T-helper 1 cell treated with Interleukin-12 subunit alpha and Interleukin-12 subunit beta and Interleukin-4 antibody, amounts not matched to agents 30 ng/mL and 1 ng/mL, for 36 hours (primary cell): ENCODE measurements around the gene CCDC40. TPM values are rescaled to one million over a fixed set of nuclear protein-coding genes. Genes with fewer than 3 reads are reported as not detected.

Experiments used
- intact Hi-C: fragments of 100-400 bp; cut with micrococcal nuclease; formaldehyde crosslinking; loops from one replicate; pipeline ENCODE4 v1.15.1; 2024
- total RNA-seq: library from RNA; stranded (reverse); gene quantifications from 2 replicates; pipeline ENCODE4 v1.2.3, GENCODE V29; 2022

Gene CCDC40
- total RNA-seq, 1 donor from 2014 or later: not detected

DNA sequence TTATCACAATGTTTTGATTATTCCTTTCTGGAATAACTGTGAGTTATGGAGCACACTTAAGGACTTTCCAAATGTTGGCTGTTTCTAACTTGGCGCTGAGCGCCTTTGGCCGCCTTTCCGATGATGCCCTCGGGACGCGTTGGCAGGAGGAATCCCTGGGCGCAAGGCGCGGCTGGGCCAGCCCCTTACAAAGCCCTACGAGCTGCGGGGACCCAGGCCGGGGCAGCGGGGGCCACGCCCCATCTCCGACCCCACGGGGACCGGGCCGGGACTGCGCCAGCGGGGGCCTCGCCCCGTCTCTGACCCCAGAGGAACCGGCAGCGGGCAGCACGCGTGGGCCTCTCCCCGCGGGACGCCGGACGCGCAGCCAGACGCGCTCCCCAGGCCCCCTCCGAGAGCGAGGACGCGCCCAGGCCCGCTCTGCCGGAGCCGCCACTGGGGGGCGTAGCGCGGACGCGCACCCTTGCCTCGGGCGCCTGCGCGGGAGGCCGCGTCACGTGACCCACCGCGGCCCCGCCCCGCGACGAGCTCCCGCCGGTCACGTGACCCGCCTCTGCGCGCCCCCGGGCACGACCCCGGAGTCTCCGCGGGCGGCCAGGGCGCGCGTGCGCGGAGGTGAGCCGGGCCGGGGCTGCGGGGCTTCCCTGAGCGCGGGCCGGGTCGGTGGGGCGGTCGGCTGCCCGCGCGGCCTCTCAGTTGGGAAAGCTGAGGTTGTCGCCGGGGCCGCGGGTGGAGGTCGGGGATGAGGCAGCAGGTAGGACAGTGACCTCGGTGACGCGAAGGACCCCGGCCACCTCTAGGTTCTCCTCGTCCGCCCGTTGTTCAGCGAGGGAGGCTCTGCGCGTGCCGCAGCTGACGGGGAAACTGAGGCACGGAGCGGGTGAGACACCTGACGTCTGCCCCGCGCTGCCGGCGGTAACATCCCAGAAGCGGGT lies 64.8 kb downstream of the CCDC40 start, which contains the start of gene GAA:
GAA (plus strand) TSS at position 571 of the 935 bp plus-strand sequence. CDS start 3,006 bp downstream, outside the sequence.
- intact Hi-C loops: loop anchor here (1.0 to 5.0 kb wide), 6 partner anchors 18 to 314 kb away; partner anchors contain the start of genes CBX4, CCDC40, EIF4A3 and ENDOV

DNA sequence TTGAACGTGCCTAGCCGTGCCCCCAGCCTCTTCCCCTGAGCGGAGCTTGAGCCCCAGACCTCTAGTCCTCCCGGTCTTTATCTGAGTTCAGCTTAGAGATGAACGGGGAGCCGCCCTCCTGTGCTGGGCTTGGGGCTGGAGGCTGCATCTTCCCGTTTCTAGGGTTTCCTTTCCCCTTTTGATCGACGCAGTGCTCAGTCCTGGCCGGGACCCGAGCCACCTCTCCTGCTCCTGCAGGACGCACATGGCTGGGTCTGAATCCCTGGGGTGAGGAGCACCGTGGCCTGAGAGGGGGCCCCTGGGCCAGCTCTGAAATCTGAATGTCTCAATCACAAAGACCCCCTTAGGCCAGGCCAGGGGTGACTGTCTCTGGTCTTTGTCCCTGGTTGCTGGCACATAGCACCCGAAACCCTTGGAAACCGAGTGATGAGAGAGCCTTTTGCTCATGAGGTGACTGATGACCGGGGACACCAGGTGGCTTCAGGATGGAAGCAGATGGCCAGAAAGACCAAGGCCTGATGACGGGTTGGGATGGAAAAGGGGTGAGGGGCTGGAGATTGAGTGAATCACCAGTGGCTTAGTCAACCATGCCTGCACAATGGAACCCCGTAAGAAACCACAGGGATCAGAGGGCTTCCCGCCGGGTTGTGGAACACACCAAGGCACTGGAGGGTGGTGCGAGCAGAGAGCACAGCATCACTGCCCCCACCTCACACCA lies 65.7 kb downstream of the CCDC40 start:
- intact Hi-C loops: loop anchor here (1.0 to 5.0 kb wide), 6 partner anchors 19 to 313 kb away; partner anchors contain the start of genes CBX4, CCDC40, EIF4A3 and ENDOV

DNA sequence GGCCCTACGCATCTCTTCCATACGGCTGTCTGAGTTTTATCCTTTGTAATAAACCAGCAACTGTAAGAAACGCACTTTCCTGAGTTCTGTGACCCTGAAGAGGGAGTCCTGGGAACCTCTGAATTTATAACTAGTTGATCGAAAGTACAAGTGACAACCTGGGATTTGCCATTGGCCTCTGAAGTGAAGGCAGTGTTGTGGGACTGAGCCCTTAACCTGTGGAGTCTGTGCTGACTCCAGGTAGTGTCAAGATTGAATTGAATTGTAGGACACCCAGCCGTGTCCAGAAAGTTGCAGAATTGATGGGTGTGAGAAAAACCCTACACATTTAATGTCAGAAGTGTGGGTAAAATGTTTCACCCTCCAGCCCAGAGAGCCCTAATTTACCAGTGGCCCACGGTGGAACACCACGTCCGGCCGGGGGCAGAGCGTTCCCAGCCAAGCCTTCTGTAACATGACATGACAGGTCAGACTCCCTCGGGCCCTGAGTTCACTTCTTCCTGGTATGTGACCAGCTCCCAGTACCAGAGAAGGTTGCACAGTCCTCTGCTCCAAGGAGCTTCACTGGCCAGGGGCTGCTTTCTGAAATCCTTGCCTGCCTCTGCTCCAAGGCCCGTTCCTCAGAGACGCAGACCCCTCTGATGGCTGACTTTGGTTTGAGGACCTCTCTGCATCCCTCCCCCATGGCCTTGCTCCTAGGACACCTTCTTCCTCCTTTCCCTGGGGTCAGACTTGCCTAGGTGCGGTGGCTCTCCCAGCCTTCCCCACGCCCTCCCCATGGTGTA lies 66.4 kb downstream of the CCDC40 start:
- intact Hi-C loops: loop anchor here (5.0 kb wide), 1 partner anchor 266 kb away; the partner anchor contains the start of gene CBX4

DNA sequence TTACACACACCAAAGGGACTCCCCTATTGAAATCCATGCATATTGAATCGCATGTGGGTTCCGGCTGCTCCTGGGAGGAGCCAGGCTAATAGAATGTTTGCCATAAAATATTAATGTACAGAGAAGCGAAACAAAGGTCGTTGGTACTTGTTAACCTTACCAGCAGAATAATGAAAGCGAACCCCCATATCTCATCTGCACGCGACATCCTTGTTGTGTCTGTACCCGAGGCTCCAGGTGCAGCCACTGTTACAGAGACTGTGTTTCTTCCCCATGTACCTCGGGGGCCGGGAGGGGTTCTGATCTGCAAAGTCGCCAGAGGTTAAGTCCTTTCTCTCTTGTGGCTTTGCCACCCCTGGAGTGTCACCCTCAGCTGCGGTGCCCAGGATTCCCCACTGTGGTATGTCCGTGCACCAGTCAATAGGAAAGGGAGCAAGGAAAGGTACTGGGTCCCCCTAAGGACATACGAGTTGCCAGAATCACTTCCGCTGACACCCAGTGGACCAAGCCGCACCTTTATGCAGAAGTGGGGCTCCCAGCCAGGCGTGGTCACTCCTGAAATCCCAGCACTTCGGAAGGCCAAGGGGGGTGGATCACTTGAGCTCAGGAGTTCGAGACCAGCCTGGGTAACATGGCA lies 67.1 kb downstream of the CCDC40 start:
- intact Hi-C loops: loop anchor here (5.0 kb wide), 1 partner anchor 266 kb away; the partner anchor contains the start of gene CBX4

DNA sequence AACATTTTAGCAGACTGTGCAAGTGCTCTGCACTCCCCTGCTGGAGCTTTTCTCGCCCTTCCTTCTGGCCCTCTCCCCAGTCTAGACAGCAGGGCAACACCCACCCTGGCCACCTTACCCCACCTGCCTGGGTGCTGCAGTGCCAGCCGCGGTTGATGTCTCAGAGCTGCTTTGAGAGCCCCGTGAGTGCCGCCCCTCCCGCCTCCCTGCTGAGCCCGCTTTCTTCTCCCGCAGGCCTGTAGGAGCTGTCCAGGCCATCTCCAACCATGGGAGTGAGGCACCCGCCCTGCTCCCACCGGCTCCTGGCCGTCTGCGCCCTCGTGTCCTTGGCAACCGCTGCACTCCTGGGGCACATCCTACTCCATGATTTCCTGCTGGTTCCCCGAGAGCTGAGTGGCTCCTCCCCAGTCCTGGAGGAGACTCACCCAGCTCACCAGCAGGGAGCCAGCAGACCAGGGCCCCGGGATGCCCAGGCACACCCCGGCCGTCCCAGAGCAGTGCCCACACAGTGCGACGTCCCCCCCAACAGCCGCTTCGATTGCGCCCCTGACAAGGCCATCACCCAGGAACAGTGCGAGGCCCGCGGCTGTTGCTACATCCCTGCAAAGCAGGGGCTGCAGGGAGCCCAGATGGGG lies 68.0 kb downstream of the CCDC40 start:
- intact Hi-C loops: loop anchor here (5.0 kb wide), 1 partner anchor 267 kb away; the partner anchor contains the start of gene CBX4

DNA sequence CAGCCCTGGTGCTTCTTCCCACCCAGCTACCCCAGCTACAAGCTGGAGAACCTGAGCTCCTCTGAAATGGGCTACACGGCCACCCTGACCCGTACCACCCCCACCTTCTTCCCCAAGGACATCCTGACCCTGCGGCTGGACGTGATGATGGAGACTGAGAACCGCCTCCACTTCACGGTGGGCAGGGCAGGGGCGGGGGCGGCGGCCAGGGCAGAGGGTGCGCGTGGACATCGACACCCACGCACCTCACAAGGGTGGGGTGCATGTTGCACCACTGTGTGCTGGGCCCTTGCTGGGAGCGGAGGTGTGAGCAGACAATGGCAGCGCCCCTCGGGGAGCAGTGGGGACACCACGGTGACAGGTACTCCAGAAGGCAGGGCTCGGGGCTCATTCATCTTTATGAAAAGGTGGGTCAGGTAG lies 68.5 kb downstream of the CCDC40 start:
- intact Hi-C loops: loop anchor here (5.0 kb wide), 1 partner anchor 268 kb away; the partner anchor contains the start of gene CBX4

DNA sequence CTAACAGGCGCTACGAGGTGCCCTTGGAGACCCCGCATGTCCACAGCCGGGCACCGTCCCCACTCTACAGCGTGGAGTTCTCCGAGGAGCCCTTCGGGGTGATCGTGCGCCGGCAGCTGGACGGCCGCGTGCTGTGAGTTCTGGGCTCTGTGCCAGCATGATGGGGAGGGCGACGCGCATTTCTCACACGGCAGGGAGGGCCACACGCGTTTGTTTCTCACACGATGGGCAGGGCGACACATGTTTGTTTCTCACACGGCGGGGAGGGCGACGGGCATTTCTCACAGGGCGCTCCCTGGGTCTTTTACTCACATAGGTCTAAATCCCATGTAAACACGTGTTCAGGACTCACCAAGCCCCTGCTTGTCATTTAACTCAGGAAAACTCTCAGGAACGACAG lies 69.3 kb downstream of the CCDC40 start:
- intact Hi-C loops: no loop called here

DNA sequence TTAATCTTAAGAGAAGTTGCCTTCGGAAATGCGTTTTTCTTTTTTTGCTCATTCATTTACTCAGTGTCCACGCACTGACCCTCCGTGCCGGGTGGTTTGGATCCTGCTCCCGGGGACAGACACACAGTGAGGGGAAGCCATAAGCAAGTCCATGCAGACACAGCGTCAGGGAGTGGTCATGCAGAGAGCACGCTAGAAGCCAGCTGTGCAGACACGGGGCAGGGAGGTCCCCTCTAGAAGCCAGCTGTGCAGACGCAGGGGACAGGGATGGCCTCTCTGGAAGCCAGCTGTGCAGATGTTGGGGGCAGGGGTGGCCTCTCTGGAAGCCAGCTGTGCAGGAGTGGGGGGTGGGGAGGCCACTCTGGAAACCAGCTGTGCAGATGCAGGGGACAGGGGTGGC lies 69.7 kb downstream of the CCDC40 start:
- intact Hi-C loops: no loop called here

DNA sequence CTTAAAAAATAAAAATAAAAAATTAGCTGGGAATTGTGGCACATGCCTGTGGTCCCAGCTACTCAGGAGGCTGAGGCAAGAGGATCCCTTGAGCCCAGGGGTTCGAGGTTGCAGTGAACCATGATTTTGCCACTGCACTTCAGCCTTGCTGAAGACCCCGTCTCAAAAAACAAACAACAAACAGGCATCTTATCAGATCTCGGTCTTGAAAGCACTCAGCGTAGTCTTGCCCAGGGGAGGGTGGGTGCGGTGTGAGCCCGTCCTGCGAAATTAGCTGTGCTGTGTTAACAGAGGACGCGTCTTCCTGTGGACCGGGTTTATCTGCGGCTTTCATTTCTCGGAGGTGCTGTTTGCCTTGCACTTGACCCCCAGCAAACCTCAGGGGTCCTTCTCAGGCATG lies 70.3 kb downstream of the CCDC40 start:
- intact Hi-C loops: no loop called here

DNA sequence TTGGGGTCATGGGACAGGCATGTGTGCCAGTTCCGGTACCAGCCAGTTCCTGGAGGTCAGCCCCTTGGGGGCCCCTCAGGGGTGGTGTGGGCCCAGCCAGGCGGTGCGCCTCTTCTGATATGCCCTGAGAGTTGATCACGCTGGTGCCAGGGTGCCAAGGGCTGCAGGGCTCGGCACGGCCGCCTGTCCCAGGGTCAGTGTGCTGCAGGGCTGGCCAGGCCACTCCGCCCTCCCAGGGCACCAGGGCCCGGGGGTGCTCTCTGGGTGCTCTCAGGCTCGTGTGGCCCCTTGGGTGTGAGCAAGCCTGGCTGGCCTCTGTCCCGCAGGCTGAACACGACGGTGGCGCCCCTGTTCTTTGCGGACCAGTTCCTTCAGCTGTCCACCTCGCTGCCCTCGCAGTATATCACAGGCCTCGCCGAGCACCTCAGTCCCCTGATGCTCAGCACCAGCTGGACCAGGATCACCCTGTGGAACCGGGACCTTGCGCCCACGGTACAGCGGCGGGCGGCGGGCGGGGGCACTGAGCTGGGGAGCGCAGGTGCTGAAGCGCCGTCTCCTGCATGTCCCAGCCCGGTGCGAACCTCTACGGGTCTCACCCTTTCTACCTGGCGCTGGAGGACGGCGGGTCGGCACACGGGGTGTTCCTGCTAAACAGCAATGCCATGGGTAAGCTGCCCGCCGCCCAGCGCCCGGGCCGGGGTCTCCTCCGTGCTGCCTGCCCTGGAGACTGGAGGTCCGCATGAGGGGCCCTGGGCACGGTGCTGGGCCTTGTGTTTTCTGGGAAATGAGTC lies 71.0 kb downstream of the CCDC40 start:
- intact Hi-C loops: no loop called here

DNA sequence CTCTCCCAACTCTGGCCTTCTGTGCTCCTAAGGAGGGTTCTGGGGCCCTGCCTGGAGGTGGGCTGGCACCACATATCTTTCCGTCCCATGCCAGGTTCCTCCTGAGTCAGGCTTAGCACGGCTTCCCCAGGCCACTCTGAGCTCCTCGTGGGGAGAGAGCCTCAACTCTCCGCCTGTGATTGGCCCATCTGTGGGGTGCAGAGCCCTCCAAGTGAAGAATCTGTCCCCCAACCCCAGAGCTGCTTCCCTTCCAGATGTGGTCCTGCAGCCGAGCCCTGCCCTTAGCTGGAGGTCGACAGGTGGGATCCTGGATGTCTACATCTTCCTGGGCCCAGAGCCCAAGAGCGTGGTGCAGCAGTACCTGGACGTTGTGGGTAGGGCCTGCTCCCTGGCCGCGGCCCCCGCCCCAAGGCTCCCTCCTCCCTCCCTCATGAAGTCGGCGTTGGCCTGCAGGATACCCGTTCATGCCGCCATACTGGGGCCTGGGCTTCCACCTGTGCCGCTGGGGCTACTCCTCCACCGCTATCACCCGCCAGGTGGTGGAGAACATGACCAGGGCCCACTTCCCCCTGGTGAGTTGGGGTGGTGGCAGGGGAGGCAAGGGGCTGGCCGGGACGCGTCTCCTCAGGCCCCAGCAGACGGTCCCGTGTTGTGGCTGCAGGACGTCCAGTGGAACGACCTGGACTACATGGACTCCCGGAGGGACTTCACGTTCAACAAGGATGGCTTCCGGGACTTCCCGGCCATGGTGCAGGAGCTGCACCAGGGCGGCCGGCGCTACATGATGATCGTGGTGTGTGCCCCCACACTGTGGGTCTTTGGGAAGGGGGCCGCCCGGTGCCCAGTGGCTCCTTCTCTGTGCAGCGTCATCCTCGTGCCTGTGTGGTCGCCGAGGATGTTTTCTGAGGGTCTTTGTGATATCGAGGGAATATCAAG lies 71.9 kb downstream of the CCDC40 start:
- intact Hi-C loops: no loop called here

DNA sequence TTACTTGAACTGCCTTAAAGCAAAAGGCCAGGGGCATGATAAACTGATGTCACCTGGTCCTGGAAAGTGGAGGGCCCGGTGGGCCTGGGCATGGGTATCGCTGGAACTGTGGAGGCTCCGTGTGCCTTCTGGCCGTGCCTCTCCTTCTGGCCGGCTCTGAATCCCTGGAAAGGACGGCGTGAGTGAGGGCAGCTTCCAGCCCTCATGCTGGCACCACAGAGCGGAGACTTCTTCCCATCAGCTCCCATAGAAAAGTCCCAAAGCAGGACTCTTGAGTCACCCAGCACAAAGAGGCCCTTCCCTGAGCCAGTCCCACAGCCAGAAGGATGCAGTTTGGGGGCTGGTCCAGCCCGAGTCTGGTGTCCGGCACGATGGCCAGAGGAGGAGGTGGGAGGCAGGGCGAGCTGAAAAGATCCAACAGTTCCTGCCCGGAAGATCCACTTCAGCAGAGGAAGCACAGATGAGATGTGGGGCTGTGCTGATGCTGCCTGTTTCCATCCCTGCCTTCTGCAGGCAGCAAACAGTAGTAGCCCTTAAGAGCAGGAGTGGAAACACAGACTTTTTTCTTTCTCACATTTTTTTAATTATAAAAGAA lies 72.7 kb downstream of the CCDC40 start:
- intact Hi-C loops: no loop called here

DNA sequence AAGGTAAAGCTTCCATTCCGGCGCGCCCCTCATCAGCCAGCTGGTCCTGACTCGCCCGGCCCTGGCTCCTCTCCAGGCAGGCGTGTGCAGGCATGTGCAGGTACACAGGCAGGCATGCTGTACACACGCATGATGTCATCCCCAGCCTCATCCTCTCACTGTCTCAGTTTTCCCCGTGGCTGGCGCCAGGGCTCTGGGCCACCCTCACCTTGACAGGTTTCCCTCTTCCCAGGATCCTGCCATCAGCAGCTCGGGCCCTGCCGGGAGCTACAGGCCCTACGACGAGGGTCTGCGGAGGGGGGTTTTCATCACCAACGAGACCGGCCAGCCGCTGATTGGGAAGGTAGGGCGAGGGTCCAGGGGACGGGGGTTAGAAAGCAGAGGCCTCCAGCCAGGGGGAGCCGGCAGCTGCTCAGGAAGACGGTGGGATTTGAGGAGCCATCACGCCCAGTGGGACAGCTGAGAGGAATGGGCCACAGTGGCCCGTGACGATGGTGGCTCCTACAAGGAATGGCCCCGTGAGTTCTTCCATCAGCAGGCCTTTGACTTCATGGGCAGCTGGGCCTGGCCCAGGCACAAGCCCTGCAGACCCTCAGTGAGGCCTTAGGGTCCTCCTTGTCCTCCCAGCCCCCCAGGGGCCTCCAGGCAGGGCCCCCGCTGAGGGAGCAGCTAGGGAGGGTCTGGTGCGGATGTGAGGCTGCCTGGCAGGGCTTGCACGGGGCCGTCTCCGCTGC lies 73.4 kb downstream of the CCDC40 start:
- intact Hi-C loops: no loop called here

DNA sequence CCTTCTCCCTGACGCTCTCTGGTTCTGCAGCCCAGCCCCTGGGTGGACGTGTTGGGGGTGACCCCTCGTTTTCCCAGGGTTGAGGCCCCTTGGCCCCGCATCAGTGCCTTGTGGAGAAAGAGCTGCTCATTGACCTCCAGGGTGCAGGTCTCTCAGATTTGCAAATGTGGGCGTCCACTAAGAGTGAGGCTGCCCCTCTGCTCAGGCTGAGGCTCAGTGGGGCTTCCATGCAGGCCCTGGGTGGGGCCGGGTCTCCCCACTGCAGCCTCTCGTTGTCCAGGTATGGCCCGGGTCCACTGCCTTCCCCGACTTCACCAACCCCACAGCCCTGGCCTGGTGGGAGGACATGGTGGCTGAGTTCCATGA lies 74.0 kb downstream of the CCDC40 start:
- intact Hi-C loops: no loop called here

DNA sequence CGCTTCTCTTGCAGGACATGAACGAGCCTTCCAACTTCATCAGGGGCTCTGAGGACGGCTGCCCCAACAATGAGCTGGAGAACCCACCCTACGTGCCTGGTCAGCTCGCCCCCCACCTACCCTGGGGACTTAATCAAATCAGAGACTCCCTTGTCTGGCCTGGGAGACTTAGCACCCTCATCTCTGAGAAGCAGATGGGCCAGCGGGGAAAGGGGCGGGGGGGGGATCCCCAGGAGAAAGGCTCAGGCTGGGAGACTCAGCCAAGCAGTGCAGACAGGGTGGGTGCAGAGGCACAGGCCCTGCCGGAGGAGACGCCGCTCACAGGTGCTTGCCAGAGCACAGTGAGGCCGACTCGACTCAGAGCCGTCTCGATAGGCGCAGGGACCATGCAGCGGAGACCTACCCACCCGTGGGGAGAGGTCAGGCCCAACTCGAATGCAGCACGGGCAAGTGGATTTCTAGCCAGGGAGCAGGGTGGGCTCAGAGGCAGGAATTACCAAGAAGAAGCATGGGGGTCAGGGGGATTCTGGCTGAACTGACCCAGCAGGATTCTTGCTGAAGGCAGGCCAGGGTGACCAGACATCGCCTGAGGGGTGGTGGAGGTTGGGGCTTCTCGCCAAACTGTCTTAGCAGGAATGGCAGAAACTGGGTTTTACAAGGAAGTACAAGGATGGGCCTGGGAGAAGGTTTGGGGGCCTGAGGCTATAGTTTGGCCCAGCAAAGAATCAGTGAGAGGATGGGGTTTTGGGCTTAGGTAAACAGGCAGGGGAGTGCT lies 74.7 kb downstream of the CCDC40 start:
- intact Hi-C loops: no loop called here
